H1 (cell line): Measurements from ENCODE around the gene COL5A2. TPM values are rescaled to one million over a fixed set of nuclear protein-coding genes. Genes with fewer than 3 reads are reported as not detected.

Source experiments
- CTCF ChIA-PET: fragments of 300-600 bp; sonication (Branson Sonifier 250); formaldehyde crosslinking; loops from one replicate; lab custom pipeline; 2021; ENCODE audit not compliant: partially characterized antibody; lab: Charles Lee
- POLR2A ChIA-PET: fragments of 300-600 bp; sonication (Branson Sonifier 250); formaldehyde crosslinking; loops from one replicate; lab custom pipeline; 2021; ENCODE audit warnings: inconsistent platforms; ENCODE audit not compliant: partially characterized antibody; lab: Charles Lee
- DNase-seq, 2 experiments: peaks; one replicate each; pipeline versions ENCODE4 v3.0.0 to v3.0.0-alpha.2; 2010 to 2022; ENCODE audit warnings: low spot score in 2 of 2, low read depth in 1 of 2, mixed read lengths in 1 of 2
- FAIRE-seq: peaks from 2 replicates; lab custom pipeline; 2011; peaks lifted over from hg19 to GRCh38; lab: Jason Lieb, UNC
- H2AFZ ChIP-seq: 2 replicates; pipeline ENCODE4 v1.8.1; 2012; ENCODE audit warnings: low read length, inconsistent platforms
- H2AK5ac ChIP-seq: 2 replicates; pipeline ENCODE4 v1.6.1; 2013; ENCODE audit warnings: low read depth, low read length
- H2BK120ac ChIP-seq: replicated peaks from 2 replicates; pipeline ENCODE3; 2013; ENCODE audit warnings: low read depth, low read length, inconsistent platforms
- H2BK12ac ChIP-seq: 2 replicates; pipeline ENCODE4 v1.6.1; 2013; ENCODE audit warnings: low read depth, low read length
- H2BK15ac ChIP-seq: 2 replicates; pipeline ENCODE4 v1.6.1; 2013; ENCODE audit warnings: low read length
- H2BK20ac ChIP-seq: 2 replicates; pipeline ENCODE4 v1.6.1; 2013; ENCODE audit warnings: low read length
- H2BK5ac ChIP-seq: 2 replicates; pipeline ENCODE4 v1.6.1; 2013; ENCODE audit warnings: low read depth, low read length
- H3K14ac ChIP-seq: 2 replicates; pipeline ENCODE4 v1.6.1; 2013; ENCODE audit warnings: inconsistent platforms; ENCODE audit not compliant: insufficient read length
- H3K18ac ChIP-seq: 2 replicates; pipeline ENCODE4 v1.6.1; 2013; ENCODE audit warnings: low read length; ENCODE audit errors: extremely low read depth
- H3K23ac ChIP-seq: 2 replicates; pipeline ENCODE4 v1.6.1; 2013; ENCODE audit warnings: inconsistent platforms; ENCODE audit not compliant: insufficient read length
- H3K23me2 ChIP-seq: 2 replicates; pipeline ENCODE4 v1.6.1; 2013; ENCODE audit warnings: low read depth, low read length
- H3K27ac ChIP-seq: 2 replicates; pipeline ENCODE4 v1.6.1; 2011; ENCODE audit warnings: low read depth, low read length, inconsistent platforms
- H3K27me3 ChIP-seq, 4 experiments: replicated peaks in 1 of 4; 1 replicate in 1 of 4; 2 replicates in 3 of 4; pipeline versions ENCODE4 v1.6.1 to v1.8.1; 2011 to 2013; ENCODE audit warnings: low read length in 3 of 4, mild to moderate bottlenecking in 3 of 4, inconsistent platforms in 2 of 4, mixed read lengths in 2 of 4, moderate library complexity in 1 of 4; ENCODE audit not compliant: control insufficient read depth in 3 of 4, insufficient read depth in 3 of 4; ENCODE audit errors: extremely low read depth in 1 of 4
- H3K36me3 ChIP-seq, 4 experiments: 2 replicates each; pipeline versions ENCODE4 v1.6.1 to v1.8.1; 2011 to 2013; ENCODE audit warnings: mild to moderate bottlenecking in 4 of 4, low read length in 3 of 4, moderate library complexity in 2 of 4, control low read depth in 1 of 4, inconsistent platforms in 1 of 4; ENCODE audit not compliant: insufficient read depth in 4 of 4, control insufficient read depth in 2 of 4
- H3K4ac ChIP-seq: replicated peaks from 2 replicates; pipeline ENCODE3; 2013; ENCODE audit warnings: low read length, low read depth, mixed read lengths, inconsistent platforms; ENCODE audit not compliant: insufficient read length
- H3K4me1 ChIP-seq, 4 experiments: replicated peaks in 1 of 4; 1 replicate in 1 of 4; 2 replicates in 3 of 4; pipeline versions ENCODE4 v1.6.1 to v1.8.1; 2011 to 2013; ENCODE audit warnings: low read length in 3 of 4, inconsistent platforms in 2 of 4, mixed read lengths in 1 of 4; ENCODE audit not compliant: insufficient read depth in 4 of 4, control insufficient read depth in 3 of 4
- H3K4me2 ChIP-seq, 2 experiments: 2 replicates each; pipeline versions ENCODE4 v1.6.1 to v1.8.1; 2011 to 2013; ENCODE audit warnings: low read depth in 2 of 2, low read length in 2 of 2, control low read depth in 1 of 2, inconsistent platforms in 1 of 2, mild to moderate bottlenecking in 1 of 2; ENCODE audit not compliant: insufficient read depth in 1 of 2
- H3K4me3 ChIP-seq, 4 experiments: fragments of 200-600, 300-600 bp in 1 of 4; sonication (generic), shearing (Covaris generic), sonication (Bioruptor Twin) in 1 of 4; 2 replicates each; pipeline versions ENCODE4 v1.5.1 to v1.8.1; 2011 to 2016; ENCODE audit warnings: low read length in 4 of 4, low read depth in 3 of 4, control low read depth in 2 of 4, inconsistent platforms in 2 of 4, mild to moderate bottlenecking in 2 of 4, mixed read lengths in 1 of 4, moderate library complexity in 1 of 4; ENCODE audit not compliant: insufficient read depth in 2 of 4; ENCODE audit errors: extremely low read depth in 1 of 4
- H3K56ac ChIP-seq: replicated peaks from 2 replicates; pipeline ENCODE3; 2013; ENCODE audit warnings: low read depth, mild to moderate bottlenecking, mixed read lengths, low read length, inconsistent platforms; ENCODE audit not compliant: insufficient read length
- H3K79me1 ChIP-seq: 2 replicates; pipeline ENCODE4 v1.6.1; 2013; ENCODE audit warnings: low read depth, low read length, control low read depth
- H3K79me2 ChIP-seq, 2 experiments: 2 replicates each; pipeline versions ENCODE4 v1.6.1 to v1.8.1; 2012 to 2013; ENCODE audit warnings: low read length in 2 of 2, mild to moderate bottlenecking in 2 of 2, inconsistent platforms in 1 of 2; ENCODE audit not compliant: insufficient read depth in 2 of 2, control insufficient read depth in 1 of 2
- H3K9ac ChIP-seq, 4 experiments: replicated peaks in 1 of 4; 1 replicate in 1 of 4; 2 replicates in 3 of 4; pipeline versions ENCODE4 v1.6.1 to v1.8.1; 2011 to 2013; ENCODE audit warnings: low read depth in 3 of 4, low read length in 3 of 4, control low read depth in 2 of 4, mild to moderate bottlenecking in 2 of 4, moderate library complexity in 2 of 4, inconsistent platforms in 1 of 4; ENCODE audit errors: extremely low read depth in 1 of 4
- H3K9me3 ChIP-seq, 2 experiments: 2 replicates each; pipeline versions ENCODE4 v1.6.1 to v1.8.1; 2012 to 2013; ENCODE audit warnings: mild to moderate bottlenecking in 2 of 2, moderate library complexity in 2 of 2, control low read depth in 1 of 2, inconsistent platforms in 1 of 2, low read depth in 1 of 2, low read length in 1 of 2, mixed read lengths in 1 of 2; ENCODE audit not compliant: insufficient read depth in 2 of 2
- H4K20me1 ChIP-seq, 2 experiments: replicated peaks in 1 of 2; 2 replicates each; pipeline versions ENCODE3 to v1.8.1; 2011 to 2013; ENCODE audit warnings: inconsistent platforms in 2 of 2, low read length in 2 of 2, mild to moderate bottlenecking in 1 of 2; ENCODE audit not compliant: insufficient read depth in 2 of 2, control insufficient read depth in 1 of 2
- H4K5ac ChIP-seq: 2 replicates; pipeline ENCODE4 v1.6.1; 2013; ENCODE audit warnings: low read length, low read depth, mixed read lengths, inconsistent platforms; ENCODE audit not compliant: insufficient read length
- H4K8ac ChIP-seq: 2 replicates; pipeline ENCODE4 v1.8.0; 2013; ENCODE audit warnings: mild to moderate bottlenecking, moderate library complexity, low read length, inconsistent platforms; ENCODE audit not compliant: insufficient read depth; ENCODE audit errors: extremely low read depth
- H4K91ac ChIP-seq: replicated peaks from 2 replicates; pipeline ENCODE3; 2013; ENCODE audit warnings: low read length, mixed read lengths, inconsistent platforms; ENCODE audit not compliant: insufficient read length
- BCL11A ChIP-seq, 2 experiments: IDR thresholded peaks; one replicate each; pipeline ENCODE4 v1.6.1; 2011; ENCODE audit warnings: low read depth in 2 of 2, low read length in 2 of 2, mild to moderate bottlenecking in 2 of 2
- BRCA1 ChIP-seq: IDR thresholded peaks from 2 replicates; pipeline ENCODE4 v1.6.1; 2012; ENCODE audit warnings: low read depth, low read length, improper control_type of control experiment
- EZH2 ChIP-seq: fragments of 200-600 bp; sonication (generic); IDR thresholded peaks from 2 replicates; pipeline ENCODE4 v1.7.1; 2012; ENCODE audit warnings: low read depth, mild to moderate bottlenecking, moderate library complexity, low read length, inconsistent platforms; ENCODE audit not compliant: severe bottlenecking
- GABPA ChIP-seq: IDR thresholded peaks from 2 replicates; pipeline ENCODE4 v1.6.1; 2011; ENCODE audit warnings: mild to moderate bottlenecking, low read length, moderate library complexity, borderline replicate concordance; ENCODE audit not compliant: insufficient read depth
- JUN ChIP-seq: IDR thresholded peaks from 2 replicates; pipeline ENCODE4 v1.6.1; 2011; ENCODE audit warnings: low read depth, mild to moderate bottlenecking, improper control_type of control experiment, low read length
- JUND ChIP-seq: IDR thresholded peaks from 2 replicates; pipeline ENCODE4 v1.6.1; 2011; ENCODE audit warnings: mild to moderate bottlenecking, improper control_type of control experiment, low read length
- KDM4A ChIP-seq: IDR thresholded peaks from one replicate; pipeline ENCODE4 v1.7.1; 2012; ENCODE audit warnings: low read depth, mild to moderate bottlenecking, moderate library complexity, low read length, inconsistent platforms; ENCODE audit not compliant: severe bottlenecking
- POLR2A ChIP-seq, 2 experiments: IDR thresholded peaks; 1 replicate in 1 of 2; 2 replicates in 1 of 2; pipeline ENCODE4 v1.6.1; 2011; ENCODE audit warnings: low read depth in 2 of 2, low read length in 2 of 2, mild to moderate bottlenecking in 2 of 2; ENCODE audit errors: control extremely low read depth in 1 of 2
- RBBP5 ChIP-seq: IDR thresholded peaks from 2 replicates; pipeline ENCODE4 v1.7.1; 2012; ENCODE audit warnings: low read depth, mild to moderate bottlenecking, inconsistent platforms, low read length, moderate library complexity, borderline replicate concordance
- RFX5 ChIP-seq: IDR thresholded peaks from 2 replicates; pipeline ENCODE4 v1.6.1; 2011; ENCODE audit warnings: low read depth, low read length, improper control_type of control experiment, borderline replicate concordance
- TBP ChIP-seq: IDR thresholded peaks from 2 replicates; pipeline ENCODE4 v1.6.1; 2011; ENCODE audit warnings: low read depth, low read length, improper control_type of control experiment
- YY1 ChIP-seq: IDR thresholded peaks from 2 replicates; pipeline ENCODE4 v1.6.1; 2011; ENCODE audit warnings: low read depth, mild to moderate bottlenecking, low read length
- WGBS, 2 experiments: shearing (Covaris generic) in 1 of 2; methylation state at CpG; one replicate each; pipeline versions ENCODE4 v1.1.6 to v1.1.7; 2013 to 2015; ENCODE audit warnings: low lambda C conversion rate in 2 of 2, mixed read lengths in 2 of 2, inconsistent platforms in 1 of 2, low coverage in 1 of 2, missing lambda C conversion rate in 1 of 2; ENCODE audit not compliant: insufficient replicate concordance in 2 of 2, insufficient coverage in 1 of 2, insufficient read length in 1 of 2; ENCODE audit errors: extremely low coverage in 1 of 2, missing lambda C conversion rate in 1 of 2; 5-methylcytosine and 5-hydroxymethylcytosine counted together
- polyA plus RNA-seq, 7 experiments: library from polyadenylated mRNA; depleted of rRNA in 3 of 7; stranded (reverse) in 5 of 7; unstranded in 2 of 7; fragments of >200 nt in 5 of 7; fragments of 200-250 nt in 2 of 7; gene quantifications; 1 replicate in 5 of 7; 2 replicates in 1 of 7; 4 replicates in 1 of 7; pipeline versions ENCODE4 v1.2.1 to v1.2.3, GENCODE V29; 2011 to 2013; ENCODE audit warnings: missing spikeins in 2 of 7, mixed read lengths in 2 of 7
- total RNA-seq: library from RNA; stranded (reverse); fragmentation: NEBNext Ultra II Directional; extraction: Animal tissue kit (Norgen Biotek cat#: 25700); gene quantifications from 2 replicates; pipeline ENCODE4 v1.2.1, GENCODE V29; 2021

The COL5A2 gene
- total and polyA plus RNA-seq, 2 of the 8 experiments (the other 6 are each of a cell fraction or from before 2014, with no cell fraction given), result 4.7 to 24.2 TPM

DNA sequence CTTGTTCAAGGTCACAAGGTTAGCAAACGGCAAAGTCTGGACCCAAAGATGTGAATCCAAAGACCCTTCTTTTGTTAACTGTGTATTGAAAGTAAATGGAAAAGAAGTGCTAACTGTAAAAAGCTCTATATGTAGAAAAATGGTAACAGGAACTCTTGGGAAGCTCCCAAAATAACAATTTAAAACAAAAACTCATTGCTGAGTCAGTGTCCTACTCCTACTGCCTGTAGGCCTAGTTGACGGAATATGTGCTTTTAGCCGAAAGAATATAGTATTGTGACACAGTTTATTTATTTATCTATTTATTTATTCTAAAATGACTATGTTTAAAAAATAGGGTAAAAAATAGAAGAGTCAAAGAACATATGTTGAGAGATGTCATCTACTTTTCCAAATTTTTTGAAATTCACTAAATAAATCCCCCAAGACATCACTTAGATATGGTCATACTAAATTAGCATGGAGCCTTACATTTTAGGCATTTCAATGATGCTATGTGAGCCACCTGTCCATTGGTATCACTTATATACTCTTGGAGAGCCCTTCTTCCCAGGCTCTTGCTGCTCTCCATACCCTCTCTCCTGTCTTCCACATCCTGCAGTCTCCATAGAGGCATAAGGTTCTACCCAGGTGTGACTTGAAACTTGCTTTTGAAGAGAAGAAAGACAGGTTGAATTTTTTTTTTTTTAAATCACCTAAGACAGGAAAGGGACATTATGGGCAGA lies 13.7 kb downstream of the COL5A2 start:
- FAIRE-seq (no peak), DNase-seq (no peak)
- H3K14ac ChIP-seq, result no peak overlapping the region
- no peaks in the 10 kb centered on the region for H3K27me3 ChIP-seq
- H3K79me2 ChIP-seq, result no peaks in the 10 kb centered on the region
- H2BK5ac ChIP-seq, result no peak overlapping the region
- no peak overlapping the region for H3K23ac ChIP-seq
- H2BK15ac ChIP-seq, result no peak overlapping the region
- no peak overlapping the region for H4K8ac ChIP-seq
- H2BK120ac ChIP-seq, result no peak overlapping the region
- H3K18ac ChIP-seq, result no peak overlapping the region
- H3K79me1 ChIP-seq, result no peaks in the 10 kb centered on the region
- no peak overlapping the region for H3K56ac ChIP-seq
- no peaks in the 10 kb centered on the region for H3K9me3 ChIP-seq
- H2BK12ac ChIP-seq, result no peak overlapping the region
- H3K4me2 ChIP-seq, result no peak overlapping the region
- H3K9ac ChIP-seq, result no peak overlapping the region
- ChIA-PET POLR2A (interaction anchor here (0.6 kb wide), 1 partner anchor 278 kb away, joined by 3 read pairs; no protein-coding TSS in a partner anchor), CTCF (interaction anchor here (1.5 to 4.2 kb wide), 4 partner anchors 11 to 22 kb away, joined by 6 to 29 read pairs (median 12); partner anchors contain the start of gene COL5A2)
- peaks cover 0 to 12% (median 2%) of the 10 kb centered on the region in 4 experiments; a peak in 2 of 7 replicates for H3K4me1 ChIP-seq
- no peaks in the 10 kb centered on the region; the same call in 1 of the 2 replicates for H3K23me2 ChIP-seq
- H4K20me1 ChIP-seq, result no peaks in the 10 kb centered on the region
- no peak overlapping the region for H4K5ac ChIP-seq
- H3K36me3 ChIP-seq, result no peaks in the 10 kb centered on the region
- no peak overlapping the region for H2BK20ac ChIP-seq
- H2AFZ ChIP-seq, result no peak overlapping the region
- no peak overlapping the region for H3K4ac ChIP-seq
- H3K27ac ChIP-seq, result no peak overlapping the region
- WGBS, 2 experiments, result 91% methylated on average over 3 of the region's 3 CpGs; no CpG with 5 or more reads in 1 of the 2 experiments
- H3K4me3 ChIP-seq, result no peak overlapping the region
- no peak overlapping the region for H2AK5ac ChIP-seq
- no peak overlapping the region for H4K91ac ChIP-seq
- TF ChIP-seq POLR2A (IDR thresholded peaks at IDR 0.05; ENCODE audit: control extremely low read depth in 1 of 2, low read depth in 2 of 2, low read length in 2 of 2) (no peak), GABPA (no peak), JUN (no peak), RBBP5 (no peak), EZH2 (no peak), KDM4A (no peak), BRCA1 (no peak), RFX5 (no peak), YY1 (no peak), TBP (no peak), JUND (no peak), BCL11A (IDR thresholded peaks at IDR 0.05; ENCODE audit: low read depth in 2 of 2, low read length in 2 of 2) (no peak)
